ENCODE results near the gene SLC2A11. TPM values are rescaled to one million over a fixed set of nuclear protein-coding genes. Genes with fewer than 3 reads are reported as not detected.
"Not testable (repeated sequence)": the region's sequence is repeated elsewhere in the genome, so short reads cannot be mapped to it uniquely, and the experiment has no call there.

Gene SLC2A11
- total RNA-seq, 1 donor from 2014 or later = 8.2 TPM

- TF ChIP-seq CTCF (IDR thresholded peaks at IDR 0.05; ENCODE audit: insufficient read depth, low read length, severe bottlenecking) = no peak
- FAIRE-seq = no peak
- H3K27me3 ChIP-seq (ENCODE audit: control insufficient read depth, insufficient read depth, low read length) = no peaks in the 10 kb centered on the region
- H3K4me3 ChIP-seq (ENCODE audit: low read depth, low read length) = no peak overlapping the region
- DNase-seq (ENCODE audit: low read depth) = peak; percentile 93
- H3K36me3 ChIP-seq (ENCODE audit: control insufficient read depth, insufficient read depth, low read length) = no peaks in the 10 kb centered on the region
These were observed 45.8 kb downstream of the SLC2A11 start for GRCh38 chr22:23903328-23903971.

GRCh38 chr22:23904573-23905254 lies 47.0 kb downstream of the SLC2A11 start:
- Histone ChIP-seq H3K27me3 (ENCODE audit: control insufficient read depth, insufficient read depth, low read length) (no peaks in the 10 kb centered on the region), H3K36me3 (ENCODE audit: control insufficient read depth, insufficient read depth, low read length) (no peaks in the 10 kb centered on the region), H3K4me3 (ENCODE audit: low read depth, low read length) (no peak overlapping the region)
- no peak for FAIRE-seq
- DNase-seq (ENCODE audit: low read depth) = no peak
- TF ChIP-seq CTCF (IDR thresholded peaks at IDR 0.05; ENCODE audit: insufficient read depth, low read length, severe bottlenecking) = no peak

GRCh38 chr22:23906641-23907040 lies 49.0 kb downstream of the SLC2A11 start:
- DNase-seq (ENCODE audit: low read depth) = no peak
- H3K27me3 ChIP-seq (ENCODE audit: control insufficient read depth, insufficient read depth, low read length) = no peaks in the 10 kb centered on the region
- TF ChIP-seq CTCF (IDR thresholded peaks at IDR 0.05; ENCODE audit: insufficient read depth, low read length, severe bottlenecking) = no peak
- no peak for FAIRE-seq
- H3K4me3 ChIP-seq (ENCODE audit: low read depth, low read length) = no peak overlapping the region
- no peaks in the 10 kb centered on the region for H3K36me3 ChIP-seq (ENCODE audit: control insufficient read depth, insufficient read depth, low read length)

DNA sequence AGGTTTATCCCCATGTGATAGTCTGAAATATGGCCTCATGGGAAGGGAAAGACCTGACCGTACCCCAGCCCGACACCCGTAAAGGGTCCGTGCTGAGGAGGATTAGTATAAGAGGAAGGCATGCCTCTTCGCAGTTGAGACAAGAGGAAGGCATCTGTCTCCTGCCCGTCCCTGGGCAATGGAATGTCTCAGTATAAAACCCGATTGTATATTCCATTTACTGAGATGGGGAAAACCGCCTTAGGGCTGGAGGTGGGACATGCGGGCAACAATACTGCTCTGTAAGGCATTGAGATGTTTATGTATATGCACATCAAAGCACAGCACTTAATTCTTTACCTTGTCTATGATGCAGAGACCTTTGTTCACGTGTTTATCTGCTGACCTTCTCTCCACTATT lies 49.7 kb downstream of the SLC2A11 start:
- H3K4me3 ChIP-seq (ENCODE audit: low read depth, low read length); H3K27me3 ChIP-seq (ENCODE audit: control insufficient read depth, insufficient read depth, low read length); DNase-seq (ENCODE audit: low read depth); H3K36me3 ChIP-seq (ENCODE audit: control insufficient read depth, insufficient read depth, low read length); FAIRE-seq: not testable (repeated sequence)

GRCh38 chr22:23908587-23909205 lies 51.0 kb downstream of the SLC2A11 start:
- H3K27me3 ChIP-seq (ENCODE audit: control insufficient read depth, insufficient read depth, low read length) = no peaks in the 10 kb centered on the region
- no peak for FAIRE-seq
- no peak overlapping the region for H3K4me3 ChIP-seq (ENCODE audit: low read depth, low read length)
- TF ChIP-seq CTCF (IDR thresholded peaks at IDR 0.05; ENCODE audit: insufficient read depth, low read length, severe bottlenecking) = no peak
- H3K36me3 ChIP-seq (ENCODE audit: control insufficient read depth, insufficient read depth, low read length) = no peaks in the 10 kb centered on the region
- DNase-seq (ENCODE audit: low read depth) = no peak

DNA sequence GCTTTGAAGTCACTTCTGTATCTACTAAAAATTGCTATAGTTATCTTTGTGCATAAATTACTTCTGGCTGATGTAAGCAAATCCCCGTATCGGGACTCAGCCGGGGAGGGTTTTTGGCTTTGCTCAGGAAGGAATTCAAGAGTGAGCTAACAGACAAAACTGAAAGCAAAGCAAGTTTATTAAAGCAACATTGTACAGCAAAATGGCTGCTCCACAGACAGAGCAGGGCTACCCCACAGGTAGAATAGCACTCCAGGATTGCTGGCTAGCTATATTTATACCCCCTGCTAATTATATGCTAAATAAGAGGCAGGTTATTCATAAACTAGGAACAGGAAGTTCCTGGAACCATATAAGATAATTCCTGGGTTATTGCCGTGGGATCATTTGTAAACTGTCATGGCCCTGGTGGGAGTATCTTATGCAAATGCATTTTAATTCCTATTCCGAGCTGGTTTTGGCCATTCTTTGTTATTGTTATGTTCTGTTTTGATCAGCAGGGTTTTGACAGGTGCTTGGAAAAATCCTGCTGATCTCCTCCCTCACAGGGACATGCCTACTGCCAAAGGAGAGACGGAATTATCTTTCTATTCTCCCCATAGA lies 51.7 kb downstream of the SLC2A11 start:
- FAIRE-seq = no peak
- Histone ChIP-seq H3K36me3 (ENCODE audit: control insufficient read depth, insufficient read depth, low read length) (no peaks in the 10 kb centered on the region), H3K27me3 (ENCODE audit: control insufficient read depth, insufficient read depth, low read length) (no peaks in the 10 kb centered on the region), H3K4me3 (ENCODE audit: low read depth, low read length) (no peak overlapping the region)
- TF ChIP-seq CTCF (IDR thresholded peaks at IDR 0.05; ENCODE audit: insufficient read depth, low read length, severe bottlenecking) = no peak
- no peak for DNase-seq (ENCODE audit: low read depth)
